GM23248 (cell line): ENCODE data around the gene CUX1. TPM values are rescaled to one million over a fixed set of nuclear protein-coding genes. Genes with fewer than 3 reads are reported as not detected.

Experiments used
- DNase-seq: peaks from one replicate; pipeline ENCODE4 v3.0.0-alpha.2; 2015
- H2AFZ ChIP-seq: fragments of 200-600 bp; sonication (generic); 2 replicates; pipeline ENCODE4 v1.6.1; 2016; ENCODE audit warnings: antibody characterized with exemption
- H3F3A ChIP-seq: fragments of 200-600 bp; sonication (generic); 2 replicates; pipeline ENCODE4 v1.6.1; 2016; ENCODE audit warnings: mild to moderate bottlenecking, antibody characterized with exemption, mixed run types; ENCODE audit not compliant: insufficient read depth
- H3K27ac ChIP-seq: fragments of 200-600 bp; sonication (generic); 2 replicates; pipeline ENCODE4 v1.5.1; 2016; ENCODE audit warnings: mild to moderate bottlenecking
- H3K27me3 ChIP-seq: fragments of 200-600 bp; sonication (generic); replicated peaks from 2 replicates; pipeline ENCODE4 v1.6.1; 2016; ENCODE audit warnings: mild to moderate bottlenecking; ENCODE audit not compliant: insufficient read depth
- H3K36me3 ChIP-seq: fragments of 200-600 bp; sonication (generic); 2 replicates; pipeline ENCODE4 v1.6.1; 2016; ENCODE audit warnings: low read depth, mild to moderate bottlenecking
- H3K4me1 ChIP-seq: fragments of 200-600 bp; sonication (generic); 2 replicates; pipeline ENCODE4 v1.6.1; 2016; ENCODE audit warnings: mild to moderate bottlenecking; ENCODE audit not compliant: insufficient read depth
- H3K4me2 ChIP-seq: fragments of 200-600 bp; sonication (generic); one replicate; pipeline ENCODE4 v1.6.1; 2016; ENCODE audit warnings: mild to moderate bottlenecking; ENCODE audit not compliant: unreplicated experiment
- H3K4me3 ChIP-seq: fragments of 200-600 bp; sonication (generic); 2 replicates; pipeline ENCODE4 v1.5.1; 2016; ENCODE audit warnings: mild to moderate bottlenecking
- H3K79me2 ChIP-seq: fragments of 200-600 bp; sonication (generic); 2 replicates; pipeline ENCODE4 v1.6.1; 2016; ENCODE audit warnings: mild to moderate bottlenecking; ENCODE audit not compliant: insufficient read depth
- H3K9ac ChIP-seq: fragments of 200-600 bp; sonication (generic); 2 replicates; pipeline ENCODE4 v1.6.1; 2016; ENCODE audit warnings: mild to moderate bottlenecking
- H3K9me2 ChIP-seq: fragments of 200-600 bp; sonication (generic); 2 replicates; pipeline ENCODE4 v1.6.1; 2016; ENCODE audit warnings: mixed run types, mild to moderate bottlenecking, moderate library complexity; ENCODE audit not compliant: insufficient read depth
- H3K9me3 ChIP-seq: fragments of 200-600 bp; sonication (generic); one replicate; pipeline ENCODE4 v1.6.1; 2017; ENCODE audit warnings: low read depth
- H4K20me1 ChIP-seq: fragments of 200-600 bp; sonication (generic); 2 replicates; pipeline ENCODE4 v1.6.0; 2016; ENCODE audit not compliant: insufficient read depth
- EZH2 ChIP-seq: fragments of 200-600 bp; sonication (generic); IDR thresholded peaks from 2 replicates; pipeline ENCODE4 v1.6.1; 2018; ENCODE audit warnings: antibody characterized with exemption, mild to moderate bottlenecking; ENCODE audit not compliant: insufficient read depth, poor library complexity, severe bottlenecking
- EZH2phosphoT487 ChIP-seq: fragments of 200-600 bp; sonication (generic); IDR thresholded peaks from 2 replicates; pipeline ENCODE4 v1.6.1; 2018; ENCODE audit warnings: antibody characterized with exemption, moderate library complexity, mild to moderate bottlenecking, low read depth; ENCODE audit not compliant: insufficient read depth
- WGBS, 2 experiments: methylation state at CpG; one replicate each; pipeline ENCODE4 v1.1.6; 2015 to 2017; ENCODE audit warnings: low lambda C conversion rate in 2 of 2, low coverage in 1 of 2; ENCODE audit errors: missing lambda C conversion rate in 2 of 2; 5-methylcytosine and 5-hydroxymethylcytosine counted together
- in situ Hi-C: fragments of 300-500 bp; cut with MboI; formaldehyde crosslinking; loops from 2 replicates; pipeline ENCODE4 v1.15.0; 2020
- polyA plus RNA-seq: library from polyadenylated mRNA; unstranded; fragments of >200 nt; fragmentation: Nextera tagmentation; extraction: Ambion mirVana; gene quantifications from 2 replicates; pipeline ENCODE4 v1.2.1, GENCODE V29; 2016
- total RNA-seq: library from RNA; depleted of rRNA; stranded (reverse); fragments of >200 nt; shearing (Covaris generic); gene quantifications from 2 replicates; pipeline ENCODE4 v1.2.3, GENCODE V29; 2014

Gene CUX1
- total and polyA plus RNA-seq, 2 experiments from 2014 or later, result 30.2 to 34.9 TPM

DNA sequence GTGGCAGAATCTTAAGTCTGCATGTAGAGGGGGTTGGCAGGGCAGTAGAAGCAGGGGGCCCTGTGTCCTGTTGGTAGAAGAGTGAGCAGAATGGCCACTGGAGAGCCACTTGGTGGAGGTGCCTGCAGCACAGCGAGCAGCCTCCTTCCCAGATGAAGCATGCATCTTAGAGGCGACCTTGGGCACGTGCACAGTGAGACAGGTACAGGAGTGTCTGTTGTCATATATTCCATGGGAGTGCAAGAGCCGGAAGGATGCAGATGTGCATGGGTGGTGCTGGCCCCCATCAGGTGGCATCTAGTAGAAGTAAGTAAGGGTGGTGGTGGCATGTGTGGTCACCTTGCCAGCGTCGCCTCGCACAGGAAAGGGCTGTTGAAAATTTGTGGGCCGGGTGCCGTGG is 53.9 kb downstream of the CUX1 start:
- H3F3A ChIP-seq, result no peaks in the 10 kb centered on the region
- 96 to 99% methylated on average over 9 of the region's 9 CpGs for WGBS, 2 experiments
- in situ Hi-C loops, result no loop called here
- no peak overlapping the region for H2AFZ ChIP-seq
- no peaks in the 10 kb centered on the region for H3K36me3 ChIP-seq
- no peaks in the 10 kb centered on the region for H3K9me3 ChIP-seq
- no peak overlapping the region for H3K27ac ChIP-seq
- H3K79me2 ChIP-seq, result peaks cover 87% of the 10 kb centered on the region
- no peak overlapping the region for H3K4me3 ChIP-seq
- H4K20me1 ChIP-seq, result no peaks in the 10 kb centered on the region
- TF ChIP-seq EZH2, result no peak
- TF ChIP-seq EZH2phosphoT487, result no peak
- DNase-seq, result no peak
- H3K4me1 ChIP-seq, result 0 out of 2 replicates have a peak, but pooled peaks cover 5% of the 10 kb centered on the region
- no peak overlapping the region for H3K9ac ChIP-seq
- H3K27me3 ChIP-seq, result no peaks in the 10 kb centered on the region
- H3K4me2 ChIP-seq, result no peak overlapping the region
- H3K9me2 ChIP-seq, result no peaks in the 10 kb centered on the region

DNA sequence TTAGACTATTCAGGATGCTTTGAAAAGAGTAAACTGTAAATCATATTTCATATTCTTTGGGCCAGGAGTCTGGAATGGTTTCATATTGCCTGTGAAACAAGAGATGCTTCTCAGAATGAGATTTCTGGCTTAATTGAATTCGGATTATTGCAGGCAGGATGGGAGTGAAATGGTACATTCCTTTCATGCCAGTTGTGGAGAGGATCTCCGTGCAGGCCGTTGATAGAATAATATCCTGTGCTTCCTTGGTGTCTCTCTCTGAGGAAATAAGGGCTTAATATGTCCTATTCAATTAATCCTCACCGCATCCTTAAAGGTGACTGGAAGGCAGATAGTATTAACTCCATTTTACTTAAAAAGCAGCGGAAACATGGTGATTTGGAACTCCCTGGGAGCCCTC is 56.6 kb downstream of the CUX1 start:
- no peak for TF ChIP-seq EZH2phosphoT487
- TF ChIP-seq EZH2, result no peak
- H3K27ac ChIP-seq, result no peak overlapping the region
- no peaks in the 10 kb centered on the region for H3F3A ChIP-seq
- WGBS, 2 experiments, result 75 to 85% methylated on average over 5 of the region's 5 CpGs
- no peak overlapping the region for H2AFZ ChIP-seq
- H3K27me3 ChIP-seq, result no peaks in the 10 kb centered on the region
- H3K9me3 ChIP-seq, result no peaks in the 10 kb centered on the region
- no peaks in the 10 kb centered on the region for H3K9me2 ChIP-seq
- peak; percentile 17 for DNase-seq
- no peaks in the 10 kb centered on the region for H3K36me3 ChIP-seq
- 0 out of 2 replicates have a peak, but pooled peaks cover 5% of the 10 kb centered on the region for H3K4me1 ChIP-seq
- H3K9ac ChIP-seq, result no peak overlapping the region; the same call in 1 of the 2 replicates
- H3K4me3 ChIP-seq, result no peak overlapping the region
- no peak overlapping the region for H3K4me2 ChIP-seq
- no peaks in the 10 kb centered on the region for H4K20me1 ChIP-seq
- H3K79me2 ChIP-seq, result peaks cover 86% of the 10 kb centered on the region
- in situ Hi-C loops, result no loop called here

DNA sequence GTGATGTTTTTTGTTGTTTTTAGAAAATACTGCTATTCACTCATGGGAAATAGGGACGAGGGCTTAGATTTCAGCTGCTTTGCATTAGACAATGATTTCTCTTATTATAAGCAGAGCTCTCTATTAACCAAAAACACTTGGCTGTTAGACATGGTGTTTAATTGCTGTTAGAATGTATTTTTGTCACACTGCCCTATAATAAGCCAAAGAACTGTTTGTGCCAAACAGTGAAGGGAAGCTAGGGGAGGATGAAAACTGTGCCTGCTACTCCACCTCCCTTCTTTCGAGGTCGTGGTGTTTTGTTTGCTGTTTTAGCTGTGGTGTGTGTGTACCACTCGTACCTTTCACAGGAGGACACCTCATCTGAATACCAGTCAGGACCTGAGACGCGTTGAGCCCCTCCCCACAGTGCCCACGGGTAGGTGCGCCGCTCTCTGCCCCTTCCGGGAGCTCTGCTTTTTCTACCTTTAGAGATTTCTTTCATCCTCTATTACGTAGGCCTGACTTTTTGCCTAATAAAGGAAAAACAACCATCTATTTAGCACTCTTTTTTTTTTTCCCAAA is 57.9 kb downstream of the CUX1 start:
- TF ChIP-seq EZH2phosphoT487, result no peak
- TF ChIP-seq EZH2, result no peak
- Histone ChIP-seq H3K79me2 (peaks cover 95% of the 10 kb centered on the region), H3K4me2 (no peak overlapping the region), H3K36me3 (no peaks in the 10 kb centered on the region), H3F3A (peaks cover 4% of the 10 kb centered on the region; the same call in 1 of the 2 replicates), H3K27ac (no peak overlapping the region), H3K9me3 (no peaks in the 10 kb centered on the region), H4K20me1 (no peaks in the 10 kb centered on the region), H2AFZ (no peak overlapping the region), H3K9me2 (no peaks in the 10 kb centered on the region), H3K27me3 (no peaks in the 10 kb centered on the region), H3K9ac (no peak overlapping the region), H3K4me1 (0 out of 2 replicates have a peak, but pooled peaks cover 5% of the 10 kb centered on the region), H3K4me3 (no peak overlapping the region)
- DNase-seq, result no peak
- WGBS, 2 experiments, result 77 to 78% methylated on average over 11 of the region's 11 CpGs
- in situ Hi-C loops, result no loop called here

DNA sequence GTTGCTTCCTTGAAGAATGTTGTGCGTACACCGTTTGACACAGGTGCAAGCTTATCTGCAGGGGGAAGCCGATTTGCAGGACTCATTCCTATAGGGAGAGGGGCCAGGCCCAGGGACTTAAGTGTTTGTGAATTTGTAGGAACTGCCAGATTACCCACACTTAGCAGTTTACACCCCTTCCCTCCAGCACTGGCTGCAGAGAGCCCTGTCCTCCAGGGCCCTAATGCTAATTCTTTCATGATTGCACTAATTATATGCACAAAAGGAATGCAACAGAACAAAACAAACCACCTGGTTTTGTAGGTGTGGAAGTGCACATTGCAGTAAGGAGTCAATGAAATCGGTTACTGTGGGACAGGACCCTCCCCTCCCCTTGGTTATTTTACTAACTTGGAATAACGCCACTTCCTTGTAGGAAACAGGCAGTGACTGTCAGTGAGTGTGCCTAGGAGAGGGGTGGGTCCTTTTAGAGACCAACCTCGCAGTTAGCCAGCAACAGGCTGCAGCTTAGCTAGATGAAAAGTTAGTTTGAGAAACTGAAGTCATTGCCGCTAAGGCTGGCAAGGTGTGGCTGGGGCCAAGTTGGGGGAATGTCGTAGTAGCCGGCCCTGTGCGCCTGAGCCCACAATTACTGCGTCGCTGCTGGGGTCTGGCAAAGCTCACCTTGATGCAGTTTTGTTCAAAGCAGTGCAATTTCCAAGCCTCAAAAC is 60.6 kb downstream of the CUX1 start:
- Histone ChIP-seq H3K79me2 (peaks cover 82% of the 10 kb centered on the region), H3F3A (peaks cover 24% of the 10 kb centered on the region), H3K4me2 (no peak overlapping the region), H3K9ac (no peak overlapping the region), H3K27me3 (no peaks in the 10 kb centered on the region), H3K36me3 (no peaks in the 10 kb centered on the region), H3K9me2 (no peaks in the 10 kb centered on the region), H3K9me3 (no peaks in the 10 kb centered on the region), H4K20me1 (no peaks in the 10 kb centered on the region), H3K4me1 (peaks cover 24% of the 10 kb centered on the region), H3K27ac (no peak overlapping the region), H2AFZ (no peak overlapping the region), H3K4me3 (no peak overlapping the region)
- 96 to 98% methylated on average over 12 of the region's 12 CpGs for WGBS, 2 experiments
- no peak for DNase-seq
- in situ Hi-C loops, result no loop called here
- TF ChIP-seq EZH2 (no peak), EZH2phosphoT487 (no peak)
